GM12873 (cell line): Measurements from ENCODE around the gene PTPRN.

Experiments used
- CTCF ChIP-seq: IDR thresholded peaks from 2 replicates; pipeline ENCODE4 v1.5.1; 2012; ENCODE audit warnings: low read depth, mild to moderate bottlenecking, moderate library complexity, low read length, control low read depth; ENCODE audit not compliant: insufficient read depth; ENCODE audit errors: missing control alignments

Gene PTPRN

GRCh38 chr2:219302412-219302968, 6.7 kb downstream of the PTPRN start:
- TF ChIP-seq CTCF = no peak

GRCh38 chr2:219300022-219300421, 9.2 kb downstream of the PTPRN start:
- TF ChIP-seq CTCF = no peak

GRCh38 chr2:219299372-219299760, 9.8 kb downstream of the PTPRN start:
- TF ChIP-seq CTCF = no peak

GRCh38 chr2:219298759-219299371, 10.3 kb downstream of the PTPRN start:
- TF ChIP-seq CTCF = peak; percentile 99

- peak; percentile 35 for TF ChIP-seq CTCF
Observed at GRCh38 chr2:219297766-219298456, 11.3 kb downstream of the PTPRN start.

- TF ChIP-seq CTCF = no peak
Observed at GRCh38 chr2:219296631-219297391, 12.4 kb downstream of the PTPRN start.

- TF ChIP-seq CTCF = no peak
Observed at GRCh38 chr2:219296142-219296541, 13.1 kb downstream of the PTPRN start.
